RPMI7951 (cell line): ENCODE data around the gene LCE2C. TPM values are rescaled to one million over a fixed set of nuclear protein-coding genes. Genes with fewer than 3 reads are reported as not detected.

Experiments used
- DNase-seq: peaks from one replicate; pipeline ENCODE4 v3.0.0-alpha.2; 2012; ENCODE audit warnings: low read depth
- total RNA-seq: library from RNA; depleted of rRNA; stranded (reverse); fragments of >200 nt; shearing (Covaris generic); gene quantifications from 2 replicates; pipeline ENCODE4 v1.2.3, GENCODE V29; 2014; rRNA removed

Gene LCE2C
- total RNA-seq, 1 experiment from 2014 or later, result not detected

DNA sequence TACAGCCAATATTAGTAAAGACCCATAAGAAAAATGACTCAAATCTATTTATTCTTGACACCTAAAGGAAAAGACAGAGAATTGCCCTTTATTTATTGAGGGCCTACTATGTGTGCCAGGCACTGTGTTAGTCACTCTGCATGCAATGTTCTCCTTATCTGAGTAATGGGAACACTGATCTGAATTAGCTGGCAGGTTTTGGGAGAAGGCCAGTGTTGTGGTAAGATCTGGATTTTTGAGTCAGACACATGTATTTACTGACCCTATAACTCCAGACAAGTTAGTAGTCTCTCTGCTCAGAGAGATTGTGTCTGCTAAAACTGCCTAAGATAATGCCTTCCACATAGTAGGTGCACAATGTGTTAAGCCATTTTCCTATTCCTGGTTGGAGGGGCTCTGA is 50.2 kb downstream of the LCE2C start:
- DNase-seq, result no peak

Other genes starting within 250 kb of the LCE2C start
- not detected in 2 replicates for gene LCE5A, start 164.5 kb upstream of the LCE2C start, total RNA-seq
- not detected in 2 replicates for gene CRCT1, start 160.8 kb upstream of the LCE2C start, total RNA-seq
- not detected in 2 replicates for gene LCE3E, start 108.5 kb upstream of the LCE2C start, total RNA-seq
- not detected in 2 replicates for gene LCE3D, start 94.8 kb upstream of the LCE2C start, total RNA-seq
- gene LCE3C, start 75.0 kb upstream of the LCE2C start, total RNA-seq, result not detected in 2 replicates
- gene LCE3B, start 61.5 kb upstream of the LCE2C start, total RNA-seq, result not detected in 2 replicates
- gene LCE3A, start 52.2 kb upstream of the LCE2C start, total RNA-seq, result not detected in 2 replicates
- gene LCE2D, start 11.9 kb upstream of the LCE2C start, total RNA-seq, result not detected in 2 replicates
- gene LCE2B, start 10.8 kb downstream of the LCE2C start, total RNA-seq, result not detected in 2 replicates
- not detected in 2 replicates for gene LCE2A, start 23.1 kb downstream of the LCE2C start, total RNA-seq
- not detected in 2 replicates for gene LCE4A, start 32.9 kb downstream of the LCE2C start, total RNA-seq
- gene KPRP, start 82.7 kb downstream of the LCE2C start, total RNA-seq, result not detected in 2 replicates
- not detected in 2 replicates for gene LCE1F, start 99.9 kb downstream of the LCE2C start, total RNA-seq
- not detected in 2 replicates for gene LCE1E, start 111.0 kb downstream of the LCE2C start, total RNA-seq
- not detected in 2 replicates for gene LCE1D, start 121.4 kb downstream of the LCE2C start, total RNA-seq
- gene LCE1C, start 131.4 kb downstream of the LCE2C start, total RNA-seq, result not detected in 2 replicates
- not detected in 2 replicates for gene LCE1B, start 136.7 kb downstream of the LCE2C start, total RNA-seq
- gene LCE1A, start 152.2 kb downstream of the LCE2C start, total RNA-seq, result not detected in 2 replicates
- gene LCE6A, start 167.6 kb downstream of the LCE2C start, total RNA-seq, result not detected in 2 replicates
- not detected in 2 replicates for gene LCE7A, start 184.7 kb downstream of the LCE2C start, total RNA-seq
- gene SMCP, start 203.0 kb downstream of the LCE2C start, total RNA-seq, result not detected in 2 replicates
- not detected in 2 replicates for gene IVL, start 233.3 kb downstream of the LCE2C start, total RNA-seq